ENCODE measurements around the gene ATP6V1B1.

ATP6V1B1 gene

DNA sequence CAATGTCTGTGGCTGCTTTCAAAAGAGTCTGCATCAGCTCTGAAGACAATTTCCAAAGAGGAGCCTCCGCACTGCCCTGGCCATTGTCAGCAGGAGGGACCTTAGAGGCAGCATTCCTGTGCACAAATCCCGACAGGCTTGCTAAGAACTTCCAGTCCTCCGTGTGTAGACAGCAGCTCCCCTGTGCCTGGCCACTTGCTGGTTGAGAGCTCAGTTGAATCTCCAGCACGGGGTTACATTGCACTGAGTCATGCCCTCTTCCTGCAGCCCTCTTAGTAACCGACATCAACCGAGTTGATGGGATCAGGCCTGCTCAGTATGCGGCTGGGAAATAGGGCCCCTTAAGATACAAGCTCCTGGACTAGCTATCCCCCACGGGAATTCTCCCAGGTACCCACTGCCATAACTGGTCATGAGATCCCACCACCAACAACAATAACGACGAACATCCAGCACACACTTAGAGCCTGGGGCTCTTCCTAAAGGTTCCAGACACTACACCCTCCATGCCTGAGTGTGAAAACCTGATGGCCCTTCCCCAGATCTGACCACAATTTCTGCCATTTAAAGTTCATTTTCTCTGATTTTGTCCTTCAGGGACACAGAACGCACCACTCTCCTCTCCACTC, 12.0 kb downstream of the ATP6V1B1 start:
- Histone ChIP-seq H3K27me3 (replicated peaks) (peaks cover under 1% of the 10 kb centered on the region), H3K27ac (no peak overlapping the region), H3K4me3 (ENCODE audit: low read depth, low read length) (no peak overlapping the region), H3K36me3 (replicated peaks) (no peaks in the 10 kb centered on the region)
- in situ Hi-C loops (cut with HindIII; ENCODE audit: low pct_ligation_motif_present, low sequenced_read_pairs) = no loop called here
- TF ChIP-seq, protein P1, sequence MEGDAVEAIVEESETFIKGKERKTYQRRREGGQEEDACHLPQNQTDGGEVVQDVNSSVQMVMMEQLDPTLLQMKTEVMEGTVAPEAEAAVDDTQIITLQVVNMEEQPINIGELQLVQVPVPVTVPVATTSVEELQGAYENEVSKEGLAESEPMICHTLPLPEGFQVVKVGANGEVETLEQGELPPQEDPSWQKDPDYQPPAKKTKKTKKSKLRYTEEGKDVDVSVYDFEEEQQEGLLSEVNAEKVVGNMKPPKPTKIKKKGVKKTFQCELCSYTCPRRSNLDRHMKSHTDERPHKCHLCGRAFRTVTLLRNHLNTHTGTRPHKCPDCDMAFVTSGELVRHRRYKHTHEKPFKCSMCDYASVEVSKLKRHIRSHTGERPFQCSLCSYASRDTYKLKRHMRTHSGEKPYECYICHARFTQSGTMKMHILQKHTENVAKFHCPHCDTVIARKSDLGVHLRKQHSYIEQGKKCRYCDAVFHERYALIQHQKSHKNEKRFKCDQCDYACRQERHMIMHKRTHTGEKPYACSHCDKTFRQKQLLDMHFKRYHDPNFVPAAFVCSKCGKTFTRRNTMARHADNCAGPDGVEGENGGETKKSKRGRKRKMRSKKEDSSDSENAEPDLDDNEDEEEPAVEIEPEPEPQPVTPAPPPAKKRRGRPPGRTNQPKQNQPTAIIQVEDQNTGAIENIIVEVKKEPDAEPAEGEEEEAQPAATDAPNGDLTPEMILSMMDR (IDR thresholded peaks at IDR 0.05; ENCODE audit: low read depth, low read length, missing control alignments) = no peak
- DNase-seq = peak; percentile 68

DNA sequence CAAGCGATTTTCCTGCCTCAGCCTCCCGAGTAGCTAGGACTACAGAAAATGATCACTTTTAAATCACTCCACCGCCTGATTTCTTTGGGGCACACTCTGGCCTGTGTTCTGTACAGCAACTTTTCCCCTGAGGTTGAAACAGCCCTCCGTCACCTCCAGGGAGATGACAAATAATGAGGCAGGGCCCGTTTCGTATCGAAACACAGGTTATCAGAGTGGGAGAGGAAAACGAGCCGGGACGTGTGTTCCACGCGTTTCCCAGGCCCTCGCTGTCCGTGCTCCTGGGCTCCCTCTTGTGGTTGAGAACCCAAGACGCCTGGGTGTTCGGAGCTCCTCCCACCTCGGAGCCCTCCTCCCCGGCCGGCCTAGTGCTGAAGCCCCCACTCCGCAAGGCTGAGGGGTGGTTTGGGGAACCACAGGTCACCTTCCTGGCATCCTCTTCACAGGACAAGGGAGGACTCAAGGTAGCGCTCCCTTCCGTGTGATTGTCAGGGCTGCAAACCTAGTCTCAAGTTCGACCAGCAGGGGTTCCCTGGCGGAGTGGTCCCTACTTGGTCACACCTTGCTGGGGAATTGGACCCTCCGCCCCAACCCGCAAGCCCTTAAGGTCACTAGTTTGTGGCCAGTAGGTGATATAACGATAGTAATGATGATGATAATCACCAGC, 12.8 kb downstream of the ATP6V1B1 start:
- in situ Hi-C loops (cut with HindIII; ENCODE audit: low pct_ligation_motif_present, low sequenced_read_pairs) = no loop called here
- TF ChIP-seq, protein P1 (IDR thresholded peaks at IDR 0.05; ENCODE audit: low read depth, low read length, missing control alignments) = peak; percentile 93
- H3K36me3 ChIP-seq (replicated peaks) = no peaks in the 10 kb centered on the region
- peaks cover 5% of the 10 kb centered on the region for H3K27me3 ChIP-seq (replicated peaks)
- H3K27ac ChIP-seq = no peak overlapping the region
- peak overlapping the region; percentile 40 for H3K4me3 ChIP-seq (ENCODE audit: low read depth, low read length)
- peak; percentile 66 for DNase-seq

DNA sequence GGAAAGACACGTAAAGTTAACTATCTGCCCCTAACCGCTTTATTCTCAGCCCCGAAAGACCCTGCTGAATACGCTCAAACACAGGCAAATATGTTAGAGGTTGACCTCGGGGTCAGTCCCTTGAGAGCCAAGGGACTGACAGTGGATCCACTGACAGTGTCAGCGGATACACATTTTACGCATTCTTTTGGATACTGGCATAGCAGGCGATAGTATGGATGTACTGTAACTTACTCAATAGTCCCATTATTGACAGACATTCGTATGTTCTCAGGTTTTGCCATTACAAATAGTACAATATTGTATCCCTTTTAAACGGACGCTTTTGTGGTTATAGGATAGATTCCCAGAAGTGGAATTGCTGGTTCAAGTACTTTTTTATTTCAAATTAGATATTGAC, 13.4 kb downstream of the ATP6V1B1 start:
- H3K27ac ChIP-seq = no peak overlapping the region
- H3K4me3 ChIP-seq (ENCODE audit: low read depth, low read length) = no peak overlapping the region
- no peaks in the 10 kb centered on the region for H3K36me3 ChIP-seq (replicated peaks)
- in situ Hi-C loops (cut with HindIII; ENCODE audit: low pct_ligation_motif_present, low sequenced_read_pairs) = no loop called here
- TF ChIP-seq, protein P1 (IDR thresholded peaks at IDR 0.05; ENCODE audit: low read depth, low read length, missing control alignments) = no peak
- H3K27me3 ChIP-seq (replicated peaks) = peaks cover 7% of the 10 kb centered on the region
- DNase-seq = no peak

DNA sequence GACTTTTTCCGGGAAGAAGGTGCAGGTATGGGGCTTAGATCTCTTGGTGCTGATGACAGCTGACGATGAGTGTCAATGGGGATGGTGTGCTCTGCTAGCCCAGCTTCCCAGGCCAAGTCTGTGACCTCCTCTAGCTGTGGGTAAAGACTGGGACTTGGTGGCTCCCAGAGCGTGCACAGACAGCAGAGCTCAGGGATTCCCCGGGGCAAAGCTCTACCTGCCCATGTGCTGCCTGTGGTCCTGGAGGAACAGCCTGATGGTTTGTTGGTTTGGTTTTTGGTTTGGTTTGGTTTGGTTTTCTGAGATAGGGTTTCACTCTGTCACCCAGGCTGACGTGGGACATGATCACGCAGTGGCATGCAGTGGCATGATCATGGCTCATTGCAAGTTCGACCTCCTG, 19.2 kb downstream of the ATP6V1B1 start:
- no peak for DNase-seq
- TF ChIP-seq, protein P1 (IDR thresholded peaks at IDR 0.05; ENCODE audit: low read depth, low read length, missing control alignments) = no peak
- Histone ChIP-seq H3K27me3 (replicated peaks) (peaks cover 11% of the 10 kb centered on the region), H3K27ac (no peak overlapping the region), H3K4me3 (ENCODE audit: low read depth, low read length) (no peak overlapping the region), H3K36me3 (replicated peaks) (no peaks in the 10 kb centered on the region)
- in situ Hi-C loops (cut with HindIII; ENCODE audit: low pct_ligation_motif_present, low sequenced_read_pairs) = no loop called here

DNA sequence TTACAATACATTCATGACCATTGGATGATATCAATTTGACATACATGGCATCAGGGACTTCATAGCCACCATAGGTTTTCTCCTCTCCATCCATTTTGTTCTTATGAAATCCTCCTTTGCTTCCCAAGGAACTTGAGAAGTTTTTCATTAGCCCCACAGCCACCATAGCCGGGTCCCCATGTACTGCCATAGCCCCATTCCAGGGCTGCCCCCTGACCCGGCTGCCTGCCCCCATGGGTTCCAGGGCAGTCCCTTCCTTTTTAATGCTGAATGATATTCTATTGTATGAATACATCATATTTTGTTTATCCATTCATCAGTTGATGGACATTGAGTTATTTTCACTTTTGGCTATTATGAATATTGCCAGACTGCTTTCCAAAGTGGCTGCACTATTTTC, 20.4 kb downstream of the ATP6V1B1 start:
- in situ Hi-C loops (cut with HindIII; ENCODE audit: low pct_ligation_motif_present, low sequenced_read_pairs) = no loop called here
- Histone ChIP-seq H3K36me3 (replicated peaks) (no peaks in the 10 kb centered on the region), H3K27me3 (replicated peaks) (peaks cover 11% of the 10 kb centered on the region)

More for the DNA sequence above, 20.4 kb downstream of the ATP6V1B1 start:
- Histone ChIP-seq H3K4me3 (ENCODE audit: low read depth, low read length) (no peak overlapping the region), H3K27ac (no peak overlapping the region)
- no peak for DNase-seq
- TF ChIP-seq, protein P1 (IDR thresholded peaks at IDR 0.05; ENCODE audit: low read depth, low read length, missing control alignments) = no peak
